HCT116 (cell line): Measurements from ENCODE around the gene MX2. TPM values are rescaled to one million over a fixed set of nuclear protein-coding genes. Genes with fewer than 3 reads are reported as not detected.

Experiments
- ATAC-seq: fragments of 200-7000 bp; cut with Tn5 transposase; 2 replicates; pipeline ENCODE4 v1.9.1; 2020; ENCODE audit warnings: mild to moderate bottlenecking, moderate library complexity
- BruUV-seq: library from RNA; stranded (reverse); fragments of 400-500 nt; replicated peaks from 2 replicates; lab custom pipeline; 2021; lab: Mats Ljungman, UMichigan
- CTCF ChIA-PET: fragments of 300-600 bp; sonication (Branson Sonifier 250); formaldehyde crosslinking; loops from one replicate; lab custom pipeline; 2021; ENCODE audit warnings: antibody characterized with exemption; lab: Charles Lee
- POLR2A ChIA-PET: fragments of 300-600, 350-600 bp; sonication (Branson Sonifier 250); formaldehyde crosslinking; loops from one replicate; lab custom pipeline; 2021; ENCODE audit warnings: antibody characterized with exemption; lab: Charles Lee
- RAD21 ChIA-PET, 2 experiments: fragments of 300-600 bp; sonication (Branson Sonifier 250); formaldehyde crosslinking; loops; one replicate each; lab custom pipeline; 2023; ENCODE audit warnings: low total read pairs in 2 of 2; ENCODE audit not compliant: uncharacterized antibody in 2 of 2, unreplicated experiment in 2 of 2, low non-redundant PET in 1 of 2; lab: Charles Lee
- DNase-seq: peaks from one replicate; pipeline ENCODE4 v3.0.0-alpha.2; 2010; ENCODE audit warnings: low read depth, low spot score
- H2AFZ ChIP-seq: fragments of 200-600 bp; shearing (Covaris generic), sonication (generic); 2 replicates; pipeline ENCODE4 v1.6.1; 2017; ENCODE audit warnings: low read depth, mixed run types, mixed read lengths, antibody characterized with exemption, low read length; ENCODE audit not compliant: poor library complexity, severe bottlenecking
- H3K27ac ChIP-seq: 2 replicates; pipeline ENCODE4 v1.5.1; 2012; ENCODE audit warnings: low read depth, low read length
- H3K27me3 ChIP-seq: fragments of 200-600 bp; sonication (generic); 2 replicates; pipeline ENCODE4 v1.6.1; 2016; ENCODE audit warnings: mixed run types, low read length, mixed read lengths; ENCODE audit not compliant: insufficient read depth
- H3K36me3 ChIP-seq, 2 experiments: fragments of 200-500 bp in 1 of 2; fragments of 200-600 bp in 1 of 2; sonication (Bioruptor generic) in 1 of 2; sonication (generic) in 1 of 2; 2 replicates each; pipeline versions ENCODE4 v1.5.1 to v1.6.1; 2014 to 2016; ENCODE audit warnings: low read length in 2 of 2, inconsistent platforms in 1 of 2, mixed read lengths in 1 of 2, mixed run types in 1 of 2; ENCODE audit not compliant: insufficient read depth in 2 of 2, control insufficient read depth in 1 of 2
- H3K4me1 ChIP-seq, 2 experiments: fragments of 200-600 bp in 1 of 2; sonication (generic) in 1 of 2; 2 replicates each; pipeline versions ENCODE4 v1.5.1 to v1.6.1; 2012 to 2017; ENCODE audit warnings: low read length in 2 of 2, inconsistent platforms in 1 of 2, mild to moderate bottlenecking in 1 of 2, mixed read lengths in 1 of 2, mixed run types in 1 of 2, moderate library complexity in 1 of 2; ENCODE audit not compliant: insufficient read depth in 2 of 2, control insufficient read depth in 1 of 2
- H3K4me2 ChIP-seq: fragments of 200-600 bp; sonication (generic); 2 replicates; pipeline ENCODE4 v1.6.1; 2017; ENCODE audit warnings: mixed run types, low read length, mixed read lengths
- H3K4me3 ChIP-seq, 2 experiments: fragments of 200-600 bp in 1 of 2; sonication (generic) in 1 of 2; replicated peaks in 1 of 2; 2 replicates each; pipeline ENCODE4 v1.5.1; 2011 to 2016; ENCODE audit warnings: low read length in 2 of 2, control low read depth in 1 of 2, low read depth in 1 of 2, mild to moderate bottlenecking in 1 of 2, mixed read lengths in 1 of 2, mixed run types in 1 of 2
- H3K79me2 ChIP-seq: fragments of 200-600 bp; sonication (generic); 2 replicates; pipeline ENCODE4 v1.6.1; 2017; ENCODE audit warnings: mild to moderate bottlenecking, mixed run types, low read length, moderate library complexity, mixed read lengths; ENCODE audit not compliant: insufficient read depth
- H3K9ac ChIP-seq: fragments of 200-600 bp; sonication (generic); 2 replicates; pipeline ENCODE4 v1.6.1; 2016; ENCODE audit warnings: low read length, mixed read lengths
- H3K9me2 ChIP-seq: fragments of 200-600 bp; sonication (generic), shearing (Covaris generic); 2 replicates; pipeline ENCODE4 v1.6.1; 2017; ENCODE audit warnings: mixed run types, mild to moderate bottlenecking, moderate library complexity; ENCODE audit not compliant: insufficient read depth
- H3K9me3 ChIP-seq, 2 experiments: fragments of 200-500 bp in 1 of 2; fragments of 200-600 bp in 1 of 2; sonication (Bioruptor generic) in 1 of 2; sonication (generic) in 1 of 2; 2 replicates each; pipeline ENCODE4 v1.6.1; 2014 to 2017; ENCODE audit warnings: low read length in 2 of 2, mixed read lengths in 2 of 2, inconsistent platforms in 1 of 2, low read depth in 1 of 2, mild to moderate bottlenecking in 1 of 2, mixed run types in 1 of 2, moderate library complexity in 1 of 2; ENCODE audit not compliant: control insufficient read depth in 1 of 2, insufficient read depth in 1 of 2
- H4K20me1 ChIP-seq: fragments of 200-600 bp; sonication (generic), shearing (Covaris generic); 2 replicates; pipeline ENCODE4 v1.6.1; 2017; ENCODE audit warnings: mixed run types, mild to moderate bottlenecking, moderate library complexity; ENCODE audit not compliant: insufficient read depth
- CBX3 ChIP-seq: IDR thresholded peaks from 2 replicates; pipeline ENCODE4 v1.6.1; 2012; ENCODE audit warnings: low read depth
- CEBPB ChIP-seq: IDR thresholded peaks from 2 replicates; pipeline ENCODE4 v1.6.1; 2012; ENCODE audit warnings: low read depth
- CTCF ChIP-seq, 3 experiments: fragments of 200-600 bp in 1 of 3; sonication (generic) in 1 of 3; IDR thresholded peaks in 2 of 3; conservative IDR thresholded peaks in 1 of 3; 2 replicates each; pipeline ENCODE4 v1.5.1; 2012 to 2017; ENCODE audit warnings: low read depth in 2 of 3, low read length in 2 of 3, antibody characterized with exemption in 1 of 3, borderline replicate concordance in 1 of 3, control low read depth in 1 of 3, mild to moderate bottlenecking in 1 of 3, mixed read lengths in 1 of 3, mixed run types in 1 of 3, moderate library complexity in 1 of 3; ENCODE audit not compliant: insufficient read depth in 1 of 3
- EGR1 ChIP-seq: IDR thresholded peaks from 2 replicates; pipeline ENCODE4 v1.6.1; 2012; ENCODE audit warnings: low read depth
- EZH2 ChIP-seq: fragments of 200-600 bp; sonication (generic); IDR thresholded peaks from 2 replicates; pipeline ENCODE4 v1.6.1; 2017; ENCODE audit warnings: antibody characterized with exemption, mixed run types
- FOSL1 ChIP-seq: IDR thresholded peaks from 2 replicates; pipeline ENCODE4 v1.6.1; 2012; ENCODE audit warnings: low read depth
- JUND ChIP-seq: IDR thresholded peaks from 2 replicates; pipeline ENCODE4 v1.6.1; 2012
- MAX ChIP-seq: IDR thresholded peaks from 2 replicates; pipeline ENCODE4 v1.6.1; 2012
- POLR2AphosphoS5 ChIP-seq: IDR thresholded peaks from 2 replicates; pipeline ENCODE4 v1.6.1; 2011; ENCODE audit warnings: mild to moderate bottlenecking, low read depth, low read length, moderate library complexity
- RAD21 ChIP-seq: IDR thresholded peaks from 2 replicates; pipeline ENCODE4 v1.6.1; 2012; ENCODE audit warnings: low read depth, mild to moderate bottlenecking
- SIN3A ChIP-seq: IDR thresholded peaks from 2 replicates; pipeline ENCODE4 v1.6.1; 2012; ENCODE audit warnings: low read depth
- SP1 ChIP-seq: IDR thresholded peaks from 2 replicates; pipeline ENCODE4 v1.6.1; 2012; ENCODE audit warnings: low read depth
- SRF ChIP-seq: IDR thresholded peaks from 2 replicates; pipeline ENCODE4 v1.6.1; 2012; ENCODE audit warnings: low read depth
- YY1 ChIP-seq: IDR thresholded peaks from 2 replicates; pipeline ENCODE4 v1.6.1; 2011; ENCODE audit warnings: low read length, low read depth, moderate library complexity, mild to moderate bottlenecking; ENCODE audit not compliant: insufficient replicate concordance; ENCODE audit errors: extremely low read depth
- intact Hi-C: fragments of 100-400 bp; cut with micrococcal nuclease; formaldehyde crosslinking; loops from 2 replicates; pipeline ENCODE4 v1.10.0; 2022
- total RNA-seq: library from RNA; stranded (reverse); gene quantifications from one replicate; pipeline ENCODE4 v1.2.1, GENCODE V29; 2021; ENCODE audit not compliant: unreplicated experiment

MX2 gene
- total RNA-seq, 1 experiment from 2014 or later = 0.22 TPM

DNA sequence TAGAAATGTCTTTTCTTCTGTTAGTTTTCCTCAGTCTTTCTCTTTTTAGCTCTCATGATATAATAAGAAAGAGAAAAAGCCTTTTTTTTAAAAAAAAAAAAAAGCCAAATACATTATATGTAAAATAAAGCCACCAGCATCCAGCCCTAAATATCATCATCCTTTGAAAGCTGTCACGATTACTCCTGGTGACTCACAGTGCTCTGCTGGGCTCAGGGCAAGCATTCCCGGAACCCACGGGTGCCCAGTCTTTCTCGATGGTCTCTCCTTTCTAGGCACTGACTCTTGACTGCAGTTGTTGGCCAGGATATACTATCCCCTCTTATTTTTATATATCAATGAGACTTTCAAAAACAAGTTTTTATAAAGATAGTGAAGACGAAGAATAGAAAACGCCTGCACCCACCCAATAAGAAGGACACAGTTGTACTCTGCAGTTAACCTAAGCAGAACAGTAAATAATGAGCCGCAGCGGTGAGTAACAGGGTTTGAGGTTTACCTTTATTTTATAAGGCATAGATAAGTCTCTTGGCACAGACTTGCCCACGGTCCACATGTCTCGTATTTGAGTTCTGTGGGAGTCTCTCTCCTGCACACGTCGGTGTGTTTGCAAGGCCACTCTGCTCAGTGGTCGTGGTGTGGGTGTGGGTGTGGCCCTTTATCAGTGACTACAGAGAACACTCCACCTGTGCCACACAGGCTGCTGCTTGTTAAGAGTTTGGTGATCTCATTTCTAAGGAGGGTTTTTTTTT is 15.7 kb upstream of the MX2 start:
- RAD21 ChIA-PET = no interaction called here
- Histone ChIP-seq H3K27me3 (peaks cover 33% of the 10 kb centered on the region), H3K9me2 (no peaks in the 10 kb centered on the region), H4K20me1 (no peaks in the 10 kb centered on the region), H3K79me2 (no peaks in the 10 kb centered on the region), H3K9ac (no peak overlapping the region), H3K4me2 (no peak overlapping the region), H2AFZ (no peak overlapping the region), H3K36me3 (no peaks in the 10 kb centered on the region), H3K27ac (no peak overlapping the region), H3K4me3 (no peak overlapping the region), H3K9me3 (peaks cover 3 to 8% of the 10 kb centered on the region in 2 experiments; a peak in 1 of 4 replicates), H3K4me1 (no peaks in the 10 kb centered on the region)
- POLR2A ChIA-PET = no interaction called here
- no TSS peak for BruUV-seq
- intact Hi-C loops = no loop called here
- CTCF ChIA-PET = no interaction called here
- DNase-seq (no peak), ATAC-seq (no peak)
- no peak for TF ChIP-seq JUND
- no peak for TF ChIP-seq CTCF (IDR thresholded peaks at IDR 0.05 in 2 of 3, conservative IDR thresholded peaks at IDR 0.05 in 1 of 3; ENCODE audit: borderline replicate concordance in 1 of 3, insufficient read depth in 1 of 3, low read depth in 2 of 3, low read length in 2 of 3)
- TF ChIP-seq SRF = no peak
- TF ChIP-seq FOSL1 = no peak
- TF ChIP-seq EZH2 = no peak
- TF ChIP-seq CBX3 = no peak
- no peak for TF ChIP-seq MAX
- no peak for TF ChIP-seq POLR2AphosphoS5
- no peak for TF ChIP-seq SP1
- TF ChIP-seq EGR1 = no peak
- TF ChIP-seq RAD21 = no peak
- no peak for TF ChIP-seq SIN3A
- no peak for TF ChIP-seq YY1
- TF ChIP-seq CEBPB = no peak
